Stimulated activated CD8-positive, alpha-beta memory T cell treated with anti-CD3 and anti-CD28 coated beads, Interleukin-4, amount 100 ng/mL, for 4 hours (primary cell): ENCODE measurements around the gene TMEM45B.
"Not testable (repeated sequence)": the region's sequence is repeated elsewhere in the genome, so short reads cannot be mapped to it uniquely, and the experiment has no call there.

Experiments used
- DNase-seq, 2 donors: peaks; one replicate each; pipeline ENCODE4 v3.0.0-alpha.2; 2020; ENCODE audit warnings: low read depth in 2 of 2, low spot score in 1 of 2

Gene TMEM45B

GRCh38 chr11:129815596-129816461, at the start of gene TMEM45B:
TMEM45B (plus strand) TSS chr11:129815848; CDS start chr11:129852483, 36,635 bp downstream.
- no peak for DNase-seq

DNA sequence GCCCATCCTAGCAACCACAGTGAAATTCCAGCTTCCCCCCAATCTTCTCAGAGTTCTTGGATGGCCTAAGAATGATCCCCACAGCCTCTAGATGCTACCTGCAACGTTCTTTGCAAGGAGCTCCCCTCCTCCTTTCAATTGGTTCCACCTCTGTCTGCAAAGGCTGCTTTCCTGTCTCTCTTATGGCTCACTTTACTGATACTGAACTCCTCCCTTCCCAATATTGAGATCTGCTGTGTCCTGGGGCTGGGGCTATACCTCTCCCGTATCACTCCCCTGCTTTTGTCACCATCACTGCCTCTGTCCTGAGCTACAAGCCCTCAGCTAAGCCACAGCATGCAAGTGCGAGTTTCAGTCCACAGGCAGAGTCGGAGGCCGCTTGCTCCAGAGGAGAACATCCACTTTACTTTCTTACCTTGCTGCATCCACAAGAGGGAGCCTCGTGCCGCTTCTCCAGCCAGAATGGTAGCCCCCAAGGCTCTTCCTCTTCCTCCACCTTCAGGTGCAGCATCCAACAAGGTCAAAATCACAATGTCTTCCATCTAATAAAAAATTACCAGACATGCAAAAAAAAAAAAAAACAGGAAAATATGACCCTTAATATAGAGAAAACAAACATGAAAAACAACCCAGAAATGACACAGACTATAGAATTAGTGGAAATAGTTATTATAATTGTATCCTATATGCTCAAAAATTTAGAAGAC, 48.6 kb upstream of the TMEM45B start:
- no peak for DNase-seq

DNA sequence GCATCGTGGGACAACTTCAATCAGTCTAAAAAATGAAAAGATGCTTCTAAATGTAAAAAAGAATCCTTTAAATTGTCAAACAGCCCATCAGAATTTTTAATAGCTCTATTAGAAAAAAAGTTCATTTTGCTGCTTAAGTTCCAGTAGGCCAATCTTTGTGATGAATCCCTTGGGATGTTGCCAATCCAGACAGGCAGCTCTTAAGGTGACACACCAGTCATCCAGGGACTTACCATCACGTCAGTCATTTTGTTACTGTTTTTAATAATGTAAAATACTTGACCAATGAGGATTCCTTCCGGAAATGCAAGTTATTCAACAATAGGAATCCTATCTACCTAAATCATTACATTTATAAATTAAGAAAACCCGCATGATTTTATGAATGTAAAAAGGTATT, 47.8 kb upstream of the TMEM45B start:
- DNase-seq, result no peak

GRCh38 chr11:129768356-129768755, 47.3 kb upstream of the TMEM45B start:
- DNase-seq, result no peak

GRCh38 chr11:129769059-129769458, 46.6 kb upstream of the TMEM45B start:
- DNase-seq, result no peak

GRCh38 chr11:129770993-129771392, 44.7 kb upstream of the TMEM45B start:
- no peak for DNase-seq

- DNase-seq, result not testable (repeated sequence)
Observed at GRCh38 chr11:129771456-129771855, 44.2 kb upstream of the TMEM45B start.

DNA sequence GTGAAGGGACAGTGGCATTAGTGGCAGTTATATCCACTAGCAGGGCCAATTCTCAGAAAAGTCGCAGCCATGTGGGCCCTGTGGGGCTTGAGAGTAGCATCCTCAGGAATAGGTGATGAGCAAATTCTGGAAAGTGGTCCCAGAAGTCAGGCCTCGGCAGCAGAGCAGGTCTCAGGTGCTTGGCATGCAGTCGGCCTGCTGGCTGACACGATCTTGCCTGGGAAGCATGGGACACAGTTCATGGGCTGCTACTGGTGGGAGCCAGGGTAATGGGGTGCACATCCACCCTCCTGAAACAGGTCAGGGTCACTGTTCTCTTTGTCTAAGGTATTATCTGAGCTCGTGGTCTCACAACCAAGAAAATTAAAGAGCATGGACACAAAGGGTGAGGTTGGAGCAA, 36.8 kb upstream of the TMEM45B start:
- no peak for DNase-seq

DNA sequence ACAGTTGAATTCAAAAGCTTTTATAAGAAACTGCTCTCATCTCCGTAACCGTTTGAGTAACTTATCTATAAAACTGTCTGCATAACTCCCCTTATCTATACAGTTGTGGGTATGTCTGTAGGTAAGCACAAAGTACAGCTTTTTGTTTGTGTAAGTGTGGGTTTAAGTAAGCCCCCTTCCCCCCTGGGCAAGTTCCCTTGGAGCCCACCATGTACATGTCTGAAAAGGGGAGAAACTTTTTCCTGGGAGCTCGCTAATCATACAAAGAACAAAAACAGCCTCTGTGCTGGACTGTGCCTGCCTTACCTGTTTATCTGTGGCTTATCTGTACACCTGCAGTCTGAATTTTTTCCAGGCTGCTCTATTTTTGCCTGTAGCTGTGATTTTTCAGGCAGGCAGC, 36.3 kb upstream of the TMEM45B start:
- no peak for DNase-seq

GRCh38 chr11:129785383-129786111, 30.1 kb upstream of the TMEM45B start:
- no peak for DNase-seq

- not testable (repeated sequence) for DNase-seq
Observed at GRCh38 chr11:129786112-129786416, 29.6 kb upstream of the TMEM45B start.

DNA sequence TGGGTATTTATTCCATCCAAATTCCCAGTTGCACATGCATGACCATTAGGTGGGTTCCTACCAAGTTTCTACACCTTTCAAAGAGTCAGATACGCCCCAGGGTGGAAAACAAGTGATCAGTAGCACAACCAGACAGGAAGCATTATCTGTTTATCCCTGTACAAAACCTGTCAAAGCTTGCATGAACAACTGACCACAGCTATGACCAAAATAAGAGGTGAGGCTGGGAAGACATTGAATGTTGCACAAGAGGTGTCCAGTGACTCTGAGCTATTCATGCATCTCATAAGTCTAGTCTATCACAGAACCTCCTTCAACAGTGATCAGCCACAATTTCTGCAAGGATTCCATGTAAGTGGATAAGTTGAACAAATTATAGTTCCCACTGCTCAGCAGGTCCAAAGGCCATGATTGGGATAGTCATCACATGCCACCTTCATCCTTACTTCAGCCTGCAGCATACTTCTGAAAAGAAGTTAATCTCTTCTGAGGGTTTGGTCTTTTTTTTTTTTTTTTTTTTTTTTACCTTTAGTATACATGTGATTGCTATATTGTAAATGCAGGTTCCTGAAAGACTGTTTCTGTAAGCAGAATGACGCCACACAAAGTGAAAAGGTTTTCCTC, 28.0 kb upstream of the TMEM45B start:
- DNase-seq, result no peak

DNA sequence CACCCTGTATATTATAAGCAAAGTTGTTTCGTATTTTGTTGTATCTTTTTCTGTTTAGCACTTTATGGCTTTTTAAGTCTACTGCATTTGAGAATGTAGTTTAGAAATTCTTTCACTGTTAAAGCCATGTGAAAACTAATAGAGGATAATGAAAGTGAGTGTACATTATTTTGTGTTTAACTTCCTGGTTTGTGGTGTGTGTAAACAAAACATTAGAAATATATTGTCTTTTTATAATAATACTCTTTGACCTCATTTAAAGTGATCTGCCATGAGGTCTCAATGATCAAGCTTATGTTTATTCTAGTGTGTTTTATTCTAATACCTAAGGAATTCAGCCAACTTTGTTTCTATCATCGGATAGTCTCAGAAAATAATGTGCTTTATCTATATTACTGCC, 27.4 kb upstream of the TMEM45B start:
- no peak for DNase-seq

DNA sequence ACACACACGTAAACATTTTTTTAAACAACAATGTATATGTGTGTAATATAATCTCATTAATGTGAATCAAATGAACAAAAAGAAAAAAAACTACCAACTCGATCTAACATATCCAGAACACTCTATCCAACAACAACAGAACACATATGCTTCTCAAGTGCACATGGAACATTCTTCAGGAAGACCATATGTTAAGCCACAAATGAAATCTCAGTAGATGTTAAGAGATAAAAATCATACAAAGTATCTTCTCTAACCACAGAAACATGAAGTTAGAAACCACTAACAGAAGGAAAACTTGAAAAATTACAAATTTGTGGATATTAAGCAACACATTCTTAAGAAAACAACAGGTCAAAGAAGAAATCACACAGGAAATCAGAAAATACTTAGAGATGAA, 25.5 kb upstream of the TMEM45B start:
- DNase-seq, result no peak

GRCh38 chr11:129791515-129791914, 24.1 kb upstream of the TMEM45B start:
- no peak for DNase-seq

DNA sequence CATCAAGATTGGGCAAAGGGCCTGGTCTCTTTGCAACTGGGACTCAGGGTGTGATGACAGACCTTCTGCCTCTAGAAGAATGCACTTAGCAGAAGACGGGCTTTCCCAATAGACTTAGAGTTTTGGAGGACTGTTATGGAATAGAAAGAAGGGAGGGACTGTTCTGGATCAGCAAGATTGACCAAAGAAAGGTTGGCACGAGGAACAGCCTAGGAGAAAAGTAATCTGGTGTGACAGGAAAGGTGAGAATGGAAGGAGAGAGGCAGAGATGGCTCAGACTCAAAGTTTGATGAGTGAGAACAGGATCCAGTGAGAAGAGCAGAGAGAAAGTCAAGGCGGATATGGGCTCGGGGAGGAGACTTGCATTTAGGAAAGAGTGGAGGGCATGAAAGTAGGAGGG, 23.0 kb upstream of the TMEM45B start:
- no peak for DNase-seq

GRCh38 chr11:129795089-129795488, 20.6 kb upstream of the TMEM45B start:
- no peak for DNase-seq

GRCh38 chr11:129798212-129798611, 17.4 kb upstream of the TMEM45B start:
- DNase-seq, result no peak

DNA sequence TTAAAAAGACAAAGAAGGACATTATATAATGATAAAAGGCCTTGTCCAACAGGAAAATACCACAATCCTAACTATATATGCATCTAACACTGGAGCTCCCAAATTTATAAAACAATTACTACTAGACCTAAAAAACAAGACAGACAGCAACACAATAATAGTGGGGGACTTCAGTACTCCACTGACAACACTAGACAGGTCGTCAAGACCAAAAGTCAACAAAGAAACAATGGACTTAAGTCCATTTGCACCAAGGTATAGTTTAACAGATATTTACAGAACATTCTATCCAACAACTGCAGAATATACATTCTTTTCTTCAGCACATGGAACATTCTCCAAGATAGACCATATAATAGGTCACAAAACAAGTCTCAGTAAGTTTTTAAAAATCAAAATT, 15.5 kb upstream of the TMEM45B start:
- not testable (repeated sequence) for DNase-seq

DNA sequence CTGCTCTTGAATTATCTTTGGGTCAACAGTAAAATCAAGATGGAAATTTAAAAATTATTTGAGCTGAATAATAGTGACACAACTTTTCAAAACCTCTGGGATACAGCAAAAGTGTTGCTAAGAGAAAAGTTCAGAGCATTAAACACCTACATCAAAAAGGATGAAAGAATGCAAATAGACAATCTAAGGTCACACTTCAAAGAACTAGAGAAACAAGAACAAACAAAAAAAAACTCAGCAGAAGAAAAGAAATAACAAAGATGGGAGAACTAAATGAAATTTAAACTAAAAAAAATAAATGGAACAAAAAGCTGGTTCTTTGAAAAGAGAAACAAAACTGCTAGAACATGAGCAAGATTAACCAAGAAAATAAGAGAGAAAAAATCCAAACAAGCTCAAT, 15.0 kb upstream of the TMEM45B start:
- DNase-seq, result no peak

DNA sequence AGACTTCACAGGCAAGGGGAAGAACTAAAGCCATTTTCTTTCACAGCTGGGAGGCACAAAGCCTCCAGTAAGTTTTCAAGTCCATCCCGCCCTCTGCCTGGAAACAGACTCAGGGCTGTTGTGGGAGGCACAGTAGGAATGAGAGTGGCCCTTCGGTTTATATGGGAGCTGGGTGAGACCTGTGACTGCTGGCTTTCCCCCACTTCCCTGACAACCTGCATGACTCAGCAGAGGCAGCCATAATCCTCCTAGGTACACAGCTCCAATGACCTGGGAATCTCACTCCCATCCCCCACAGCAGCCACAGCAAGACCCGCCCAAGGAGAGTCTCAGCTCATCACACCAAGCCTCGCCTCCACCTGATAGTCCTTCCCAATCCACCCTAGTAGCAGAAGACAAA, 12.1 kb upstream of the TMEM45B start:
- DNase-seq, result no peak

GRCh38 chr11:129804012-129804411, 11.6 kb upstream of the TMEM45B start:
- DNase-seq, result no peak
